ENCODE measurements around the gene SLC17A1.

DNA sequence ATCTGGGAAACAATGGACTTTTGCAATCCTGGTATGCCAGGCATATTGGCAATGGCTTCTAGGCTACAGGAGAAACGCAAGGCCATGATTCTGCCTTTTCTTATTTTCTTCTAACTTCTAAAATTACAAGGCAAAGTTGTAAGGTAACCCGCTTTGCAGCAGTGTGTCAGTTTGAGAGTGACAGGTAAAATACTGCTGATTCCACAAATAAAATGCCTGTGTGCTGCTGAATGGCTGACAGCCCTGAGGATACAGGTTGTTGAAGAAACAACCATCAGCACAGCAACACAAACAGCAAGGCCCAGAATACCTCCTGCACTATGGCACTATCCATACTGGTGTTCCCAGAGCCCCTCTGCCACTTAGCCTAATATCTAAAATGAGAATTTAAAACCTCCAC is 37.1 kb downstream of the SLC17A1 start:
- TF ChIP-seq, protein P1, sequence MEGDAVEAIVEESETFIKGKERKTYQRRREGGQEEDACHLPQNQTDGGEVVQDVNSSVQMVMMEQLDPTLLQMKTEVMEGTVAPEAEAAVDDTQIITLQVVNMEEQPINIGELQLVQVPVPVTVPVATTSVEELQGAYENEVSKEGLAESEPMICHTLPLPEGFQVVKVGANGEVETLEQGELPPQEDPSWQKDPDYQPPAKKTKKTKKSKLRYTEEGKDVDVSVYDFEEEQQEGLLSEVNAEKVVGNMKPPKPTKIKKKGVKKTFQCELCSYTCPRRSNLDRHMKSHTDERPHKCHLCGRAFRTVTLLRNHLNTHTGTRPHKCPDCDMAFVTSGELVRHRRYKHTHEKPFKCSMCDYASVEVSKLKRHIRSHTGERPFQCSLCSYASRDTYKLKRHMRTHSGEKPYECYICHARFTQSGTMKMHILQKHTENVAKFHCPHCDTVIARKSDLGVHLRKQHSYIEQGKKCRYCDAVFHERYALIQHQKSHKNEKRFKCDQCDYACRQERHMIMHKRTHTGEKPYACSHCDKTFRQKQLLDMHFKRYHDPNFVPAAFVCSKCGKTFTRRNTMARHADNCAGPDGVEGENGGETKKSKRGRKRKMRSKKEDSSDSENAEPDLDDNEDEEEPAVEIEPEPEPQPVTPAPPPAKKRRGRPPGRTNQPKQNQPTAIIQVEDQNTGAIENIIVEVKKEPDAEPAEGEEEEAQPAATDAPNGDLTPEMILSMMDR (IDR thresholded peaks at IDR 0.05) = no peak
- TF ChIP-seq POLR2A (IDR thresholded peaks at IDR 0.05) = no peak
